Common myeloid progenitor, CD34-positive (primary cell): ENCODE data around the gene PEDS1.
"Not testable (repeated sequence)": the region's sequence is repeated elsewhere in the genome, so short reads cannot be mapped to it uniquely, and the experiment has no call there.

Source experiments
- CTCF ChIA-PET: fragments of 350-600 bp; sonication (Branson Sonifier 250); formaldehyde crosslinking; loops from one replicate; lab custom pipeline; 2021; ENCODE audit warnings: antibody characterized with exemption; lab: Charles Lee
- POLR2A ChIA-PET: fragments of 350-600 bp; sonication (Branson Sonifier 250); formaldehyde crosslinking; loops from one replicate; lab custom pipeline; 2021; ENCODE audit warnings: antibody characterized with exemption; lab: Charles Lee
- DNase-seq, 3 donors: peaks; one replicate each; pipeline versions ENCODE4 v3.0.0 to v3.0.0-alpha.2; 2013
- H3K27ac ChIP-seq, 2 experiments: 1 replicate in 1 of 2; 2 replicates in 1 of 2; pipeline ENCODE4 v1.7.0; 2013; ENCODE audit warnings: inconsistent platforms in 2 of 2, low read length in 2 of 2, mild to moderate bottlenecking in 2 of 2, low read depth in 1 of 2, moderate library complexity in 1 of 2; ENCODE audit not compliant: severe bottlenecking in 2 of 2, insufficient read depth in 1 of 2, poor library complexity in 1 of 2
- H3K27me3 ChIP-seq, 5 experiments: replicated peaks in 2 of 5; 1 replicate in 3 of 5; 2 replicates in 2 of 5; pipeline versions ENCODE4 v1.6.1 to v1.7.0; 2013; ENCODE audit warnings: low read length in 4 of 5, mild to moderate bottlenecking in 2 of 5, moderate library complexity in 2 of 5, inconsistent platforms in 1 of 5; ENCODE audit not compliant: insufficient read depth in 5 of 5, control insufficient read depth in 4 of 5
- H3K36me3 ChIP-seq, 4 experiments: 1 replicate in 2 of 4; 2 replicates in 2 of 4; pipeline versions ENCODE4 v1.6.1 to v1.7.0; 2013; ENCODE audit warnings: low read length in 3 of 4, control low read depth in 1 of 4, mild to moderate bottlenecking in 1 of 4; ENCODE audit not compliant: control insufficient read depth in 4 of 4, insufficient read depth in 4 of 4
- H3K4me1 ChIP-seq, 4 experiments: 1 replicate in 3 of 4; 2 replicates in 1 of 4; pipeline versions ENCODE4 v1.6.1 to v1.7.1; 2013; ENCODE audit warnings: low read length in 3 of 4, mild to moderate bottlenecking in 3 of 4, control low read depth in 1 of 4, inconsistent platforms in 1 of 4, moderate library complexity in 1 of 4; ENCODE audit not compliant: control insufficient read depth in 4 of 4, insufficient read depth in 4 of 4; ENCODE audit errors: control extremely low read depth in 1 of 4
- H3K4me3 ChIP-seq, 7 experiments: 1 replicate in 4 of 7; 2 replicates in 3 of 7; pipeline versions ENCODE4 v1.5.1 to v1.7.0; 2013; ENCODE audit warnings: mild to moderate bottlenecking in 7 of 7, low read length in 6 of 7, moderate library complexity in 6 of 7, inconsistent platforms in 2 of 7, low read depth in 2 of 7, control low read depth in 1 of 7; ENCODE audit not compliant: insufficient read depth in 4 of 7, control insufficient read depth in 1 of 7; ENCODE audit errors: extremely low read depth in 1 of 7
- H3K9me3 ChIP-seq, 5 experiments: 1 replicate in 4 of 5; 2 replicates in 1 of 5; pipeline versions ENCODE4 v1.6.1 to v1.7.1; 2013; ENCODE audit warnings: low read length in 4 of 5, mild to moderate bottlenecking in 2 of 5, inconsistent platforms in 1 of 5, low read depth in 1 of 5, moderate library complexity in 1 of 5; ENCODE audit not compliant: control insufficient read depth in 4 of 5, insufficient read depth in 2 of 5; ENCODE audit errors: control extremely low read depth in 1 of 5
- WGBS: methylation state at CpG from one replicate; pipeline ENCODE4 v1.1.5; 2013; ENCODE audit not compliant: insufficient coverage; 5-methylcytosine and 5-hydroxymethylcytosine counted together

Gene PEDS1

GRCh38 chr20:50141811-50142561, 11.5 kb downstream of the PEDS1 start:
- Histone ChIP-seq H3K36me3 (peaks cover 9 to 55% (median 40%) of the 10 kb centered on the region in 4 experiments), H3K27me3 (no peaks in the 10 kb centered on the region), H3K9me3 (no peaks in the 10 kb centered on the region), H3K27ac (no peak overlapping the region), H3K4me3 (no peak overlapping the region), H3K4me1 (peaks cover 3 to 19% (median 15%) of the 10 kb centered on the region in 4 experiments)
- WGBS = 96% methylated on average over 7 of the region's 12 CpGs
- DNase-seq = no peak
- ChIA-PET POLR2A (no interaction called here), CTCF (interaction anchor here (1.2 to 2.3 kb wide), 3 partner anchors 11 to 322 kb away, joined by 3 to 11 read pairs (median 3); partner anchors contain the start of gene PEDS1)

DNA sequence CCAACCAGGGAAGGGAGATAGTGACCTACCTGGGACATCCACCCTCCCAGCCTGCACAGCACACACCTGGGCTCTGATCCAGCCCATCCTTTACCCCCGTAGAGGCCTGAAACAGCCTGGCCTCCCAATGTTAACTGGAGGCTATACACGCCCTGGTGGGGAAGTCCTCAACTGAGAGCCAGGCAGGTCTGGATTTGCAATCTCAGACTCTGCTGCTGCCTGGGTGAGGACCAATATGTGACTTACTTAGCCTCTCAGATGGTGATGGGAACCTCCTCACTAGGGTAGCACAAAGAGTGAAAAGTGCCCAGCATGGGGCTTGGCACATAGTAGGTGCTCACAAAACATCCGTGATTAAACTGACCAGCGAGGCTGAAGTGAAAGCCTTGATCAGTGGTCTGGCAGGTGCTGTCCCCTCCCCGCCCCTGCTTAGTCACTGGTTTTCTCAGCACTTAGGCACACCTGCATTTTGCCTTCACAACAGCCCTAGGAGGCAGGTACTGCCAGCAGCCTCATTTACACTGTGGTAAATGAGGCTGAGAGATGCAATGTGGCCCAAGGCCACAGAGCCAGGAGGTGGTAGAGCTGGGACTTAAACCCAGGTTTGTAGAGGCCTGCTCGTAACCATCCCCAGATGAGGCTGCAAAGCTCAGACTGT, 12.4 kb downstream of the PEDS1 start:
- Histone ChIP-seq H3K27me3 (no peaks in the 10 kb centered on the region), H3K4me3 (no peak overlapping the region), H3K9me3 (no peaks in the 10 kb centered on the region), H3K4me1 (peaks cover 0 to 11% (median 7%) of the 10 kb centered on the region in 4 experiments), H3K27ac (no peak overlapping the region), H3K36me3 (peaks cover 9 to 60% (median 43%) of the 10 kb centered on the region in 4 experiments)
- WGBS = 97% methylated on average over 6 of the region's 6 CpGs
- CTCF ChIA-PET = interaction anchor here (1.2 to 2.3 kb wide), 2 partner anchors 12 to 28 kb away, joined by 3 to 11 read pairs; partner anchors contain the start of gene PEDS1
- POLR2A ChIA-PET = no interaction called here
- no peak for DNase-seq

- POLR2A ChIA-PET = no interaction called here
- 94% methylated on average over 11 of the region's 11 CpGs for WGBS
- no peak overlapping the region for H3K4me3 ChIP-seq
- H3K27ac ChIP-seq = no peak overlapping the region
- H3K9me3 ChIP-seq = no peaks in the 10 kb centered on the region
- peaks cover 0 to 4% (median 0%) of the 10 kb centered on the region in 4 experiments for H3K4me1 ChIP-seq
- H3K36me3 ChIP-seq = peaks cover 9 to 60% (median 47%) of the 10 kb centered on the region in 4 experiments
- DNase-seq = no peak
- CTCF ChIA-PET = interaction anchor here (0.7 to 3.9 kb wide), 4 partner anchors 14 to 29 kb away, joined by 3 to 21 read pairs (median 4); no protein-coding TSS in a partner anchor
- H3K27me3 ChIP-seq = no peaks in the 10 kb centered on the region
Measured at GRCh38 chr20:50140339-50140859, 13.1 kb downstream of the PEDS1 start.

DNA sequence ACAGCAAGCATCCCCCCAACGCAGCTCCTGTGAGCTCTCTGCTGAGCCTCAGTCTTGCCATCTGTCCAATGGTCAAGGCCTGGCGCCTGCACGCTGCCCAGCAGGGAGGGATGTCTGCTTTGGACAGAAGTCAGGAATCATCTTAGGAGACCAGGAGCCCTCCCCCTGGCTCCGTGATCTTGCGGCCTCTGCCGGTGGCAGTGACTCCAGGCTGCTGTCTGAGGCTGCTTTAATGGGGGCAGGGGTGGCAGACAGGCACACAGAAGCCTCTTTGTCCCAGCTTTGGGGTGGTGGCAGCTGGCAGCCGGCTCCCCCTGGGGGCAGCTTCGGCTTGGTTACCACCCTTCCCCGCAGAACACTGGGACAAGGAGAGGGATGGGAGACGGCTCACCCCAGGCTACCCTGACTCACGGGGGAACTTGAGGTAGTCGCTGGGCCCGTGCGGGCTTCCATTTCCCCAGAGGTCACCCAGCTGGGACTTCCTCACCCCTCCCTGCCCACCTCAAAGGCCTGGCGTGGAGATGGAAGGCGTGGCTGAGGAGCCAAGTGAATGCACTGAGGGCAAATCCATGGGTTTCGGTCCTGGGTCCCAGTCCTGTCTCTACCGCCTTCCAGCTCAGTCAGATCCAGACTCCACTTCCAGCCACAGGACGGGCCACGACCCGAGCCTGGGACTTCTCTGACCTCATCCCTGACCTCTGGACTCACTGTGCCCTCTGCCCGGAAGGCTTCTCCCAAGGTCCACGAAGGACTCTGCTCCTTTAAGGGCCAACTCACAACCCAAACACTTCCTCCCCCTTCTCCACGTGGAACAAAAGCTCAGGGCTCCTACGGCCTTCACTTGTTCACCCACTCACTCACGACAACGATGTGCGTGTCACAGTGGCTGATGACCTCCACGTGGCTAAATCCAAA, 14.8 kb downstream of the PEDS1 start:
- WGBS = 93% methylated on average over 28 of the region's 29 CpGs
- no peak for DNase-seq
- Histone ChIP-seq H3K36me3 (peaks cover 11 to 69% (median 51%) of the 10 kb centered on the region in 4 experiments), H3K4me3 (no peak overlapping the region), H3K4me1 (peaks cover 0 to 2% (median 0%) of the 10 kb centered on the region in 4 experiments), H3K27me3 (no peaks in the 10 kb centered on the region), H3K9me3 (no peaks in the 10 kb centered on the region), H3K27ac (no peak overlapping the region)
- ChIA-PET CTCF (interaction anchor here (0.6 to 3.9 kb wide), 9 partner anchors 9 to 33 kb away, joined by 3 to 21 read pairs (median 3); no protein-coding TSS in a partner anchor), POLR2A (no interaction called here)

DNA sequence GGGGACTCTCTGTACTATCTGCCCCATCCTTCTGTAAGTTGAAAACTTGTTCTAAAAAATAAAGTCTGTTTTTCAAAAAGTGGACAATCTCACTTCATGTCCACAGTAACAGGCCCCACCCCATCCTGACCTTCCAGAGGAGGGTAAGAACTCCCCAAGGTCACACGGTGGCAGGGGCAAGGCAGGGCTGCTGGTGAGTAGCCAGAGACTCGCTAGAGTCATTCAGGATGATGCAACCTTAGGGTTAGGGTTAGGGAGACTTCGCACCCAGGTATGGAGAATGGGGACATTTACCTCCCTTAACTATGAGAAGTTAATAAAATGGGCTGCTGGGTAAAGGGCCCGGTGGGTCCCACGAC, 15.4 kb downstream of the PEDS1 start:
- Histone ChIP-seq H3K9me3 (no peaks in the 10 kb centered on the region), H3K36me3 (peaks cover 8 to 70% (median 51%) of the 10 kb centered on the region in 4 experiments), H3K4me1 (peaks cover 0 to 2% (median 0%) of the 10 kb centered on the region in 4 experiments), H3K27me3 (no peaks in the 10 kb centered on the region), H3K27ac (no peak overlapping the region), H3K4me3 (no peak overlapping the region)
- CTCF ChIA-PET = interaction anchor here (0.7 to 3.9 kb wide), 8 partner anchors 12 to 41 kb away, joined by 3 to 21 read pairs (median 4); no protein-coding TSS in a partner anchor
- POLR2A ChIA-PET = no interaction called here
- DNase-seq = no peak
- 100% methylated on average over 3 of the region's 5 CpGs for WGBS

GRCh38 chr20:50137702-50138101, 15.8 kb downstream of the PEDS1 start:
- CTCF ChIA-PET = interaction anchor here (1.0 to 3.9 kb wide), 4 partner anchors 18 to 40 kb away, joined by 3 to 21 read pairs (median 4); no protein-coding TSS in a partner anchor
- H3K27me3 ChIP-seq, POLR2A ChIA-PET, H3K4me3 ChIP-seq, H3K9me3 ChIP-seq, H3K27ac ChIP-seq, DNase-seq, H3K4me1 ChIP-seq: not testable (repeated sequence)
- peaks cover 6 to 70% (median 49%) of the 10 kb centered on the region in 4 experiments for H3K36me3 ChIP-seq
- over 99% methylated on average over 13 of the region's 13 CpGs for WGBS
